Sigmoid colon (tissue), 7 donors: Measurements from ENCODE around the gene OR6K6. TPM values are rescaled to one million over a fixed set of nuclear protein-coding genes. Genes with fewer than 3 reads are reported as not detected.

Experiments
- DNase-seq: peaks from one replicate; pipeline ENCODE4 v3.0.0-alpha.2; 2019
- H3K27ac ChIP-seq, 4 donors: fragments of 200-600 bp; sonication (generic); one replicate each; pipeline ENCODE4 v1.5.1; 2016 to 2019; ENCODE audit warnings: mild to moderate bottlenecking in 1 of 4
- H3K27me3 ChIP-seq, 3 donors: fragments of 200-600 bp; sonication (generic); one replicate each; pipeline ENCODE4 v1.5.1; 2019; ENCODE audit warnings: mild to moderate bottlenecking in 1 of 3
- H3K36me3 ChIP-seq, 4 donors: fragments of 200-600 bp; sonication (generic); one replicate each; pipeline ENCODE4 v1.5.1; 2016 to 2019
- H3K4me1 ChIP-seq, 4 donors: fragments of 200-600 bp; sonication (generic); one replicate each; pipeline ENCODE4 v1.5.1; 2017 to 2019
- H3K4me3 ChIP-seq, 4 donors: fragments of 200-600 bp; sonication (generic); one replicate each; pipeline ENCODE4 v1.5.1; 2017 to 2019; ENCODE audit warnings: mild to moderate bottlenecking in 2 of 4, moderate library complexity in 1 of 4
- H3K9me3 ChIP-seq, 4 donors: fragments of 200-600 bp in 3 of 4; sonication (generic) in 3 of 4; one replicate each; pipeline versions ENCODE4 v1.5.1 to v1.6.1; 2013 to 2019
- CTCF ChIP-seq, 4 experiments: fragments of 450-650 bp in 3 of 4; fragments of 200-600 bp in 1 of 4; IDR thresholded peaks; one replicate each; pipeline ENCODE4 v1.5.1; 2016 to 2019; ENCODE audit warnings: antibody characterized with exemption in 4 of 4, mild to moderate bottlenecking in 3 of 4, moderate library complexity in 2 of 4
- EP300 ChIP-seq, 4 donors: sonication (generic); formaldehyde crosslinking; IDR thresholded peaks; one replicate each; pipeline ENCODE4 v1.6.1; 2017; ENCODE audit warnings: antibody characterized with exemption in 4 of 4
- POLR2A ChIP-seq, 2 donors: fragments of 450-650 bp; IDR thresholded peaks; one replicate each; pipeline ENCODE4 v1.6.1; 2016; ENCODE audit warnings: antibody characterized with exemption in 2 of 2, mild to moderate bottlenecking in 2 of 2, moderate library complexity in 2 of 2
- POLR2AphosphoS5 ChIP-seq, 4 donors: sonication (generic); formaldehyde crosslinking; IDR thresholded peaks; one replicate each; pipeline ENCODE4 v1.6.1; 2017; ENCODE audit warnings: antibody characterized with exemption in 4 of 4
- WGBS, 2 donors: extraction: QIAGEN DNeasy Blood & Tissue Kit; methylation state at CpG; one replicate each; pipeline ENCODE4 v1.1.7; 2013; 5-methylcytosine and 5-hydroxymethylcytosine counted together
- intact Hi-C: fragments of 100-400 bp; cut with DNase I; formaldehyde crosslinking; loops from one replicate; pipeline ENCODE4 v1.15.1; 2023
- polyA plus RNA-seq, 3 donors: library from polyadenylated mRNA; stranded (reverse); fragments of 200-250 nt; gene quantifications; one replicate each; pipeline ENCODE4 v1.2.3, GENCODE V29; 2013
- total RNA-seq, 4 donors: library from RNA; depleted of rRNA; stranded (reverse); fragments of >200 nt; gene quantifications; one replicate each; pipeline ENCODE4 v1.1.0, GENCODE V29; 2016
- donor health status: healthy with polysubstance abuse.
- donor health status: Bipolar disorder and iron deficiency.
- donor health status: healthy.

Gene OR6K6
- total RNA-seq (not detected), polyA plus RNA-seq (not detected)

- no peak for DNase-seq
- Histone ChIP-seq H3K4me3 (no peak within 1 kb of the TSS), H3K27ac (no peak within 1 kb of the TSS), H3K27me3 (no peaks in the 10 kb centered on the region), H3K4me1 (no peaks in the 10 kb centered on the region), H3K36me3 (no peaks in the 10 kb centered on the region), H3K9me3 (no peaks in the 10 kb centered on the region)
- intact Hi-C loops = no loop called here
- TF ChIP-seq EP300 (IDR thresholded peaks at IDR 0.05) = no peak
- no peak for TF ChIP-seq POLR2A (IDR thresholded peaks at IDR 0.05)
- TF ChIP-seq CTCF (IDR thresholded peaks at IDR 0.05) = no peak
- no peak for TF ChIP-seq POLR2AphosphoS5 (IDR thresholded peaks at IDR 0.05)
- WGBS, 2 donors = 83 to 91% methylated on average over 2 of the region's 2 CpGs
Observed at GRCh38 chr1:158754420-158754819, at the start of gene OR6K6. TSS of gene OR6K6 (plus strand) at chr1:158754720. CDS start at chr1:158754888, 168 bp downstream.

- Histone ChIP-seq H3K9me3 (no peaks in the 10 kb centered on the region), H3K4me1 (no peaks in the 10 kb centered on the region), H3K27ac (no peak overlapping the region), H3K4me3 (no peak overlapping the region), H3K36me3 (no peaks in the 10 kb centered on the region), H3K27me3 (no peaks in the 10 kb centered on the region)
- TF ChIP-seq EP300 (IDR thresholded peaks at IDR 0.05) = no peak
- no peak for TF ChIP-seq POLR2A (IDR thresholded peaks at IDR 0.05)
- TF ChIP-seq CTCF (IDR thresholded peaks at IDR 0.05) = no peak
- no peak for TF ChIP-seq POLR2AphosphoS5 (IDR thresholded peaks at IDR 0.05)
- no peak for DNase-seq
- 56 to 76% methylated on average over 2 of the region's 2 CpGs for WGBS, 2 donors
- intact Hi-C loops = no loop called here
Observed at GRCh38 chr1:158706096-158706495, 48.4 kb upstream of the OR6K6 start.

- H3K4me1 ChIP-seq = no peaks in the 10 kb centered on the region
Observed at GRCh38 chr1:158711098-158711497, 43.4 kb upstream of the OR6K6 start.

GRCh38 chr1:158714754-158715153, 39.8 kb upstream of the OR6K6 start:
- intact Hi-C loops = no loop called here
- no peak for DNase-seq
- 15 to 61% methylated on average over 1 of the region's 1 CpG for WGBS, 2 donors
- no peak overlapping the region for H3K27ac ChIP-seq
- no peak for TF ChIP-seq POLR2A (IDR thresholded peaks at IDR 0.05)
- no peak for TF ChIP-seq POLR2AphosphoS5 (IDR thresholded peaks at IDR 0.05)
- TF ChIP-seq EP300 (IDR thresholded peaks at IDR 0.05) = no peak
- no peak for TF ChIP-seq CTCF (IDR thresholded peaks at IDR 0.05)
- H3K9me3 ChIP-seq = no peaks in the 10 kb centered on the region
- no peaks in the 10 kb centered on the region for H3K36me3 ChIP-seq
- no peaks in the 10 kb centered on the region for H3K27me3 ChIP-seq
- H3K4me3 ChIP-seq = no peak overlapping the region
- no peaks in the 10 kb centered on the region for H3K4me1 ChIP-seq

More at GRCh38 chr1:158711098-158711497, 43.4 kb upstream of the OR6K6 start:
- H3K9me3 ChIP-seq = no peaks in the 10 kb centered on the region
- intact Hi-C loops = no loop called here
- no peak for DNase-seq
- H3K27me3 ChIP-seq = no peaks in the 10 kb centered on the region
- no peak for TF ChIP-seq EP300 (IDR thresholded peaks at IDR 0.05)
- TF ChIP-seq CTCF (IDR thresholded peaks at IDR 0.05) = no peak
- no peak for TF ChIP-seq POLR2AphosphoS5 (IDR thresholded peaks at IDR 0.05)
- no peak for TF ChIP-seq POLR2A (IDR thresholded peaks at IDR 0.05)
- H3K4me3 ChIP-seq = no peak overlapping the region
- 50 to 78% methylated on average over 4 of the region's 4 CpGs for WGBS, 2 donors
- H3K27ac ChIP-seq = no peak overlapping the region
- no peaks in the 10 kb centered on the region for H3K36me3 ChIP-seq

- no peaks in the 10 kb centered on the region for H3K36me3 ChIP-seq
- H3K27me3 ChIP-seq = no peaks in the 10 kb centered on the region
- intact Hi-C loops = no loop called here
- DNase-seq = no peak
- no peaks in the 10 kb centered on the region for H3K9me3 ChIP-seq
- 72 to 76% methylated on average over 1 of the region's 1 CpG for WGBS, 2 donors
- H3K4me3 ChIP-seq = no peak overlapping the region
- TF ChIP-seq CTCF (IDR thresholded peaks at IDR 0.05) (no peak), POLR2A (IDR thresholded peaks at IDR 0.05) (no peak), POLR2AphosphoS5 (IDR thresholded peaks at IDR 0.05) (no peak), EP300 (IDR thresholded peaks at IDR 0.05) (no peak)
- H3K4me1 ChIP-seq = no peaks in the 10 kb centered on the region
- no peak overlapping the region for H3K27ac ChIP-seq
Observed at GRCh38 chr1:158716335-158716734, 38.2 kb upstream of the OR6K6 start.
